ENCODE measurements around the gene CHGA. TPM values are rescaled to one million over a fixed set of nuclear protein-coding genes. Genes with fewer than 3 reads are reported as not detected.
A peak's percentile ranks its signal among the peaks of the same experiment; 100 is the strongest.

CHGA gene
- total RNA-seq, 1 experiment from 2014 or later = 10.5 TPM

DNA sequence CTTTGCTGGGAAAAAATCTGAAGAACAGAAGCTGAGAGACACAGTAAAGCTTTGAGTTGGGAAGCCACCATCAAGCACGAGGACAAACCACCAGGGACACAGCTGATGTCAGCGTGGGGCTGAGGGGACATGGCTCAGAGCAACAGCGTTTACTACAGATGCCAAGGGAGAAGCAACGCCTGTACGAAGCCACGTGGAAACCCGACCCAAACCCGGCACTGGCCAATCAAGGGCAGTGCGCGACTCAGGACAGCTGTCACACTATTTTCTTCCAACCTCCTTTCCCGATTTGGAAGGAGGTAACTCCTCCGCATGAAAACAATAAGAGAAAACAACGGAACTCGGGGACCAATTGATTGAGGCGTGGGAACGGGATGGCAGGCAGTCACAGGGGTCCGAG, 20.2 kb upstream of the CHGA start:
- no peak for DNase-seq (ENCODE audit: extremely low read depth, low read depth)

DNA sequence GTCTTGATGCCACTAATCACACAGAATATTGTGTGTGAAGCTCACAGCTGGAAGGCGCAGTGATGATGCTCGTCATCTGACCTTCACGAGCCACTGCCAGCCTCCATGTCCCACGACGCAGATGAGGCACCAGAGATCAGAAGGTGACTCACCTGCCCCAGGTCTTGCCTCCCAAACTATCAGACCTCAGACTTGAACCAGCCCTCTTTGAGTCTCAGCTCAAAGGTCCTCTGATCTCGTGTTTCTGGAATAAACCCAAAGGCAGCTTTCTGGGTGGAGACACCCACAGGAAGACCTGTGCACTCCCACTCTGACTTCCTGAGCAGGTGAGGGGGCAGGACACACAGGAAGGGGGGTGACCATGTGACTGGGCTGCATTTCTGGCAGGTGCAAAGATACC, 19.6 kb upstream of the CHGA start:
- DNase-seq (ENCODE audit: extremely low read depth, low read depth) = no peak

DNA sequence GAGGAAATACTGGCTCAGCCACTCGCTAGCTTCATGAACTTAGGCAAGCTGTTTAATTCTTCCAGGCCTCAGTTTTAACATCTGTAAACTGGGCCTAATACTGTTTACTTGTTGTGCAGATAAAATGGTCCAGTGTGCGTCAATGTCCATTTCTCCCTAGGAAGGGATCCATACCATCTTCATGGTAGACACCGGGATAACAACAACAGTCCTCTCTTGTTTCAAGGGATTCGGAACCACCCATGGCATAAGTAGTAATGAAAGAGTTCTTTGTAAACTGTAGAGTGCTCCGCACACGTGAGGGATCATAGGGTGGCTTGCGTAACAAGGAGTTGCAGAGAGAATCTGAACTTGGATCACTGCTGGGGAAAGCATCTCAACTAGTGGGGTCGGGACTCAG, 17.3 kb upstream of the CHGA start:
- DNase-seq (ENCODE audit: extremely low read depth, low read depth) = no peak

DNA sequence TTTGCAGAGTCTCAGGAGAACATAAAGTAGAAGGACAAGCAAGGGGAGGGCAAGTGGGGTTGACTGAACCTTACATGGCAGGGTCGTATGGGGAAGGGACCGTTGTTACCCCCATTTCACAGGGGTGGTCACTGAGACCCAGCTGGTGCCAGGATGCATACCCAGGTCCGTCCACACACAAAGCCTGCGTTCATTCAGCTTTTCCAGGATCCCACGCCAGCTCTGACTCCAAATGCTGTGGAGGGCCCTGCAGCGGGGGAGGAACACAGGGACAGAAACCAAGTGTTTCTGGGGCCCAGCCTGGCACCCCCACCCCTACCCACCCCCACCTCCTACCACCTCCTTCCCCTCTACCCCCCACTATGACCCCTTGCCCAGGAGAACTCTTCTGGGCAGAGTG, 16.5 kb upstream of the CHGA start:
- no peak for DNase-seq (ENCODE audit: extremely low read depth, low read depth)

- no peak for DNase-seq (ENCODE audit: extremely low read depth, low read depth)
These were observed 16.1 kb upstream of the CHGA start for GRCh38 chr14:92906823-92907222.

GRCh38 chr14:92907316-92907911, 15.5 kb upstream of the CHGA start:
- no peak for DNase-seq (ENCODE audit: extremely low read depth, low read depth)

DNA sequence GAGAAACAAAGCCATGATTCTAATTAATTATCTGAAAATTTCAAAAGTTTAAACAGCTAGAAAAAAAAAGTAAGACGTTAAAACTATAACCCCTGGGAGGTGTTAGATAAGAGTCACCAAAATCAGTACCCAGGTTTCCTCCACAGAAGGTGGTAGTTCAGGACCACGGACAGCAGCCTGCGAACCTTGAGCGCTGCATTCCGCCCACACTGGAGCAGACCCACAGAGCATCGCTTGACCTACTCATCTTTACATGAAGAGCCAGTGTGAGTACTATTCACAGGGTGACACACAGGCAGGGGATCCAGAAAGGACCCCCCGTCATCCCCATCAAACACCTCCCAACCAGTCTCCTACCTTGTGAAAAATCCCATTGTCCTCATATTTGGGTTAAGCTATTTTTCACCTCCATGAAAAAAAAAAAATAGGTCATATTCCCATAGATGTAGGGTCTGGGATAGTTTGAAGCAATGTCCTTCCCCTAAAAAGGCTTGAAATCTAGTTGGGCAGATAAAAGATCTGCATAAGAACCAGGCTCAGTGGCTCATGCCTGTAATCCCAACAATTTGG, 8.8 kb upstream of the CHGA start:
- no peak for DNase-seq (ENCODE audit: extremely low read depth, low read depth)

- DNase-seq (ENCODE audit: extremely low read depth, low read depth) = no peak
These were observed 6.7 kb upstream of the CHGA start for GRCh38 chr14:92916201-92916600.

DNA sequence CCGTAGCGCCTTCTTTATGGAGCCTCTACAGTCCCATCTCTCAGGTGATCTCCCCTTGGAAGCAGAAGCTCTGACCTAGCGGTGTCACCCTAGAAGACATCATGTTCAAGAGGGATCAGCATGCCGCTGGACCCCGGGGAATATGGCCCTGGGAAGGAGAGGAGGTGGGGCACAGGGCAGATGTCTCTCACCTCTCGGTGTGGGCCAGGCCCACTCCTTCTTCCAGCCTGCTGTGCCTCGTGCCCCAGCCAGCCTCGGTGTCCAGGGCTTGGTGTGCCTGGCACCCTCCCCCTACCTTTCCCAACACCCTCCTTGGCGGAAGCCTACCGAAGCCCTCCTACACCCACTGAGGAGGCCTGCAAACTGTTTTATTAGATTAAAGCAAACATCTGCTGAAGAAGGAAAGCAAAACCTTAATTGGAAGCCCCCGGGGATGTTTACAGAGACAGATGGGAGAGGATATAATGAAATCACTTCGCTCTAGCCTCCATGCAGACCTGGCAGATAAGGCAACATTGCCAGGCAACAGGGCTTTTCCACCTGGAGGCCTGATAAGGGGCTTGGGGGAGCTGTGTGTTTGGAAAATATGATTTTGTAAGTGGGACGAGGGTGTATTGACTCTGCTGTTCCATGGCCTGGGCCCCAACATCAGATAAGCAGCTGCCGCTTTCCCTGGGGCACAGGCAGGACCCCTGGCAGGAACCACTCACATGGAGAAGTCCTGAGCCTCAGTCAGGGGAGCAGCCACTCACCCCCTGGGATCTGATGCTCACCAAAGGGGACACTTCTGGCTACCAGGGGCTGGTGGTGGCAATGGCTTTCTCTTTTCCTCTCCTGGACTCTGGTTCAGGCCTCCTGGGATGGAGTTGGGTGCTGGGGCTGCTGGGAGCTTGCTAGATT, 5.7 kb upstream of the CHGA start:
- DNase-seq (ENCODE audit: extremely low read depth, low read depth) = no peak

DNA sequence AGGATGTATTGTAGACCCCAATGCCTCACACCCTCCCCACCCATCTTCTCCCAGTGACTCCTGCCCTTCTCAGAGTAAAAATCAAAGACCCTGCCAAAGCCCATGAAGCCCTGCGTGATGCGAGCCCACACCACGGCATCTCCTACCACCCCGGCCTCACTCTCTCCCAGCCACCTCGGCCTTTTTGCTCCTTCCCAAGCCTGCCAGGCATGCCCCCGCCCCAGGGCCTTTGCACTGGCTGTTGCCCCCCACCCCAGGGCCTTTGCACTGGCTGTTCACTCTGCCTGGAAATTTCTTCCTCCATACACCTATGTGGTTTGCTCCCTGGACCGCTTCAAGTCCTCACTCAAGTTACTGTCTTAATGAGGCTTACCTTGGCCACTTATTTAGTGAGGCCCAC, 5.0 kb upstream of the CHGA start:
- no peak for DNase-seq (ENCODE audit: extremely low read depth, low read depth)

- no peak for DNase-seq (ENCODE audit: extremely low read depth, low read depth)
These were observed 2.9 kb upstream of the CHGA start for GRCh38 chr14:92920001-92920400.

DNA sequence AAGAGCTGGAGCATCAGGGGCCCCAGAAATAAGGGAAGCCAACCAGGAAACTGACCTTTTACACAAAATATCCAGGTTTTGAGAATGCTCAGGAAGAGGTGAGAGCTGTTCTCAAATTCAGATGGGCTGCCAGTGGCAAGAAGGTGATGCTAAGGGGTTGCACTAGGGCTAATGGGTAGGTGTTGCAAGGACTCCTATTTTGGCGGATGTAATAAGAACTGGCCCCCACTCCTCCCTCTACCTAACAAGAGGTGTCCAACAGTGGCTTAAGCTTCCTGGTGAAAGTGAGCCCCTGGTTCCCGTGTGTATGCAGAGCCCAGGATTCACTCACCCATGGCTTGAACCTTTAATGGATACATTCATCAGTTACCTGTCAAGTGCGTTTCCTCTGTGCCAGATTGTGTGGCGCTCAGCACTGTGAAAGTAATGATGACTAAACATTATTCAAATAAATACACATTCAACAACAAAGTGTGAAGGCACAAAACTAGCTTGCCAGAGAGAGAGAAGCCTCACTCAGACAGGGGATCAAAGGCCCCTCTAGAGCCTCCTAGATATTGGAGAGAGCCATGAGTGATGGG, 705 bp upstream of the CHGA start:
- DNase-seq (ENCODE audit: extremely low read depth, low read depth) = peak; percentile 48

DNA sequence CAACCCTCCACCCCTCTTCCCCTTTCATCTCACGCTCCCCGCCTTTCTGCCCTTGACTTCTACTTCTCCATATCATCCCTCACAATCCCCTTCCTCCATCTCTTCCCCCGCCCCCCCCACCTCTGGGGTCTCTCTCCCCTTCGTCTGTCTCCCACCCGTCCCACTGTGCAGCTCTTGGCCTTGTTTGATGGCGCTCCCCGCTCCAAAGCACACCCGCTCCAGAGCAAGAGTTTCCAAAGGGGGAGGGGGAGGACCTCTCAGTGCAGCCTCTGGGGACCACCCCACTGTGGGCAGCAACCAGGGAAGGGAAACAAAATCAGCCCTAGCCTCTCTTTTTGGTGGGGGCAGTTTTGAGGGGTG, 774 bp downstream of the CHGA start:
- no peak for DNase-seq (ENCODE audit: extremely low read depth, low read depth)

- no peak for DNase-seq (ENCODE audit: extremely low read depth, low read depth)
These were observed 1.3 kb downstream of the CHGA start for GRCh38 chr14:92924247-92924646.

- no peak for DNase-seq (ENCODE audit: extremely low read depth, low read depth)
These were observed 2.5 kb downstream of the CHGA start for GRCh38 chr14:92925446-92925845.

GRCh38 chr14:92926180-92926845, 3.4 kb downstream of the CHGA start:
- no peak for DNase-seq (ENCODE audit: extremely low read depth, low read depth)

DNA sequence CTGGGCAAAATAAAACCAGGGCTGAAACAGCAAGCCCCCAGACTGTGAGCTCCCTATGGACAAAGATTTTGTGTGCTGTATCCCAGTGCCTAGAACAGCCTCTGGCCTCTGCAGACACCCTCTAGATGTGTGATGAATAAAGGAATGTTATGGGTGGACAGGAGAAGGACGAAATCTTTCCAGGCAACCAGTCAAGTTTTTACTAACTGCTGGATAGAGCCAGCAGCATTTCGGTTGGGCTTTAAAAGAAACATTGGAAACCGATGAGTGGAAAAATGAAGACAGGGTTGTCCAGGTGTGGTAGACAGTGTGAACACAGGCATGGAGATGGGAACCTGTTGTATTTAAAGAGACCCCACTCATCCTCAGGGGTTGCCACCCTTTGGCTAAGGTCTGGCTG, 4.0 kb downstream of the CHGA start:
- DNase-seq (ENCODE audit: extremely low read depth, low read depth) = no peak

GRCh38 chr14:92927349-92928257, 4.7 kb downstream of the CHGA start:
- no peak for DNase-seq (ENCODE audit: extremely low read depth, low read depth)

- DNase-seq (ENCODE audit: extremely low read depth, low read depth) = no peak
These were observed 5.3 kb downstream of the CHGA start for GRCh38 chr14:92928258-92928629.

Data from NCI-H460 (cell line).